Activated CD4-positive, alpha-beta T cell treated with anti-CD3 and anti-CD28 coated beads for 48 hours (primary cell): ENCODE measurements around the gene MTHFS.

Experiments
- DNase-seq: peaks from one replicate; pipeline ENCODE4 v3.0.0-alpha.2; 2020

Gene MTHFS

GRCh38 chr15:79874242-79874641 is 22.6 kb downstream of the MTHFS start:
- no peak for DNase-seq

- DNase-seq: no peak
These were observed 24.3 kb downstream of the MTHFS start for GRCh38 chr15:79872358-79873017.

- DNase-seq: no peak
These were observed 28.3 kb downstream of the MTHFS start for GRCh38 chr15:79868554-79868953.

GRCh38 chr15:79863886-79864285 is 32.9 kb downstream of the MTHFS start:
- no peak for DNase-seq

GRCh38 chr15:79862191-79862590 is 34.6 kb downstream of the MTHFS start:
- DNase-seq: no peak

DNA sequence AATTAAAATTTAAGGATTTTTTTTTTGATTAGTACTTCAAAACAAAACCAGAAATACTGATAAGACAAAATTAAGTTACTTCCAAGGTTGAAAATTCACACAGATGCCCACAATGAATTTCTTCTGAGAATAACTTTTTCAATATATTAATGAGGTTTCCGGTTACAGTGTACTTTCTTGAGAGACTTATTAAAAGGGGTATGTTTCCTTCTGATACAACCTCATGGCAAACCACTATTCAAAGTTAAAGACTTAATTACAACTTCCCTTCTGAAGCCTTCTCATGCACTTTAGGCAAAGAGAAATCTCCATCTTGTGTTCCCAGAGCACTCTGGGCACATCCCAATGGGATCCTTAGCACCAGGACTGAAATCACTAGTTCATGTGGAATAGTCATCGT is 36.2 kb downstream of the MTHFS start:
- DNase-seq: no peak

- DNase-seq: no peak
These were observed 38.3 kb downstream of the MTHFS start for GRCh38 chr15:79858469-79858868.

GRCh38 chr15:79853492-79854328 is 43.1 kb downstream of the MTHFS start:
- peak; percentile 80 for DNase-seq

DNA sequence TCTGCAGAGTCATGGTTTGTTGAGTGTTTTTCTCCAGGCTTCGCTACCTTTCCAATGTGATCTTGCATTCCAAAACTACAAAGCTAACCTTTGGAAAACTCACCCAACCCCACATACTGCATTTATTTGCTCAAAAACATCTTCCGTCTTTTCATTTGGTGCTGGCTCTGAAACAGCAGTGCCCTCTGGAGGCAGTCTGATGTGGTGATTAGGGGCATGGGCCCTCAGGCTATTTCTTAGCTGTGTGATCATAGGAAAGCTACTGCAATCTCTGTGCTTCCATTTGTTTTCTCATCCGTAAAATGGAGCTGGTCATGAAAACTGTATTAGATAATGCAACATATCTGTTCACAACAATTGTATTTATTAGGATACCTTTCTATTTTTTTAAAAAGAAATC is 47.0 kb downstream of the MTHFS start:
- peak; percentile 29 for DNase-seq

DNA sequence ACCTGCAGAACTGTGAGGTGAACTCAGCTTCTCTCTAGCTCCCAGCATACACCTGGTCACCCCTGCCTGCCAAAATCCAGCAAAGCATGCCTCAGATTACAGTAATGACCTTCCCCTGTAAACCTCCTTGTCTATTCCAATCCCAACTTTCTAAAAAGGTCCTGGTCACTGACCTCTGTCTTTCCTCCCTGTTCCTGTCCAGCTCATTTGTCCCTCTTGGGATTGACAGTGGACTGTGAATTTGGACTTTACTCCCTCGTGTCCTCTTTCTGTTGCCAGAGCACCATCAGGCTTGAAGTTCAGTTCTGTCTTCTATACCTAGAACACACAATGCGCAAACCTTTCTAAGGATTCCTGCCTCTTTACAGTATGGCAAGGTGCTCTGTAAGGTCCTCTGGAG is 50.3 kb downstream of the MTHFS start:
- DNase-seq: no peak

DNA sequence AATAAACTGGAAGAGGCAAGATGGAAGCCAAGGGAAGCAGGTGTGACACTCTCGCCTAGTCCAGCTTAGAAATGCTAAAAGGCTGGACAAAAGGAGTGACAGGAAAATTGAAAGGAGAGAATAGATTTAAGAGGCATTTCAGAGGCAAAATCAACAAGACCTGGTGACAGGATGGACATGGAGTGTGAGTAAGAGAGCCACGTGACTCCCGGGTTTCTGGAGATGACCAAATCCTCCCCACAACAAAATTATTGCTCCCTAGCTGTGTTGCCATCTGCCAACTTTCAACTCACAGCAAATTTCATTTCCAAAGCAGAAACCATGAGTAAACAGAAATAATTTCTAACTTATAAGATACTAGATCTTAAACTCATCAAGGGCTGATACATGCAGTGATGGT is 52.6 kb downstream of the MTHFS start:
- DNase-seq: no peak

DNA sequence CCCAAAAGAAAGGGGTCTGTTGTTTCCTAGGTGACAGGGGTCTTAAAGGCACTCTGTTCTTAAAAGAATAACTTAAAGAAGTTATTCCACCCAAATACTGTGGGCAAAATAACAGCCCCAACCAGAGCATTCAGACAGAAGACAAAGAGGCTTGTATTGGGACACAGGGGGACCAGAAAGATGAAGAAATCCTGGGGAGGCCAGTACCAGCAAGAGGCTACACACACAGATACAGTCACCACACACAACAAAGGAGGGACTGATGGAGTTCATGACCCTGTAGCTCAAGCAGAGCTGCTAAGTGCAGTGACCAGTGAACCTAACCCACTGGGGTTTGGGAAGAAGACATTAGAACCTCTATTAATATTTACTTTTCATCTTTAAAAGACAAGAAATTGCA is 59.0 kb downstream of the MTHFS start:
- DNase-seq: no peak

DNA sequence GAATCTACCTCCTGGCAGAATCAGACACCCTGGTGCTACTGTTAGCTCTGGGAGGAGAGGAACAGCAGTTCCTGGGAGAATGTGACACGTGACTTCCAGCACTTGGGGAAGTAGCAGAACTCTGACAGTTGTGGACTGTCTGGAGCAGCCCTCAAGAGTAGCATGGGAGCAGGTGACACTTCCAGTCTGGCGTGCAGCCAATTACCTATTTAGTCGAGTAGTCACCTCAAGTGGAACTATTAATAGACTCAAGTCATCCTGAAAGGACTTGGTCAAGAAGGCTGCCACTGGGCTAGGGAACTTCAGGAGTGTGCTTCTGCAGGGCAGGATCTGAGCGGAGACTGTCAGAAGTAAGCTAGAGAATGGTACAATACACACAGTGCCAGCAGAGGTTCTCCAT is 62.3 kb downstream of the MTHFS start:
- no peak for DNase-seq

GRCh38 chr15:79832367-79833120 is 64.3 kb downstream of the MTHFS start:
- no peak for DNase-seq

- DNase-seq: no peak
These were observed 65.2 kb downstream of the MTHFS start for GRCh38 chr15:79831604-79832003.

- DNase-seq: no peak
These were observed 66.9 kb downstream of the MTHFS start for GRCh38 chr15:79829950-79830349.

- DNase-seq: no peak
These were observed 68.4 kb downstream of the MTHFS start for GRCh38 chr15:79828447-79828846.

DNA sequence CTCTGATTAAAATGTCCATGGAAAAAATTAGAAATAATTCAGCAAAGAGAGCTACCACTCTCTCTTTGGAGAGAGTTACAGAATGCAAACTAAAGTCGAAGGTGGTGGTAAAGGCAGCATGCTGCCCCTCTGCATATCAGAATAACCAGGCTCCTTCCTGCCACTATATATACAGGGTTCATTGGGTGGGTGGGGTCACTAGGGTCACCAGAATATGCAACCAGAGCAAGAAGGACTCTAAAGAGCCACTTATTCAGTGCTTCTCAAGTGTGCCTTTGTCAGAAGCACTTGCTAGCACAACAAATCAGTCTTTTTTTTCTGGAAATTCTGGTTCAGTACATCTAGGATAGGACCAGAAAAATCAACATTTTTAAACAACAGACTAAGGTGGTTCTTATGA is 70.0 kb downstream of the MTHFS start:
- no peak for DNase-seq

- DNase-seq: no peak
These were observed 72.6 kb downstream of the MTHFS start for GRCh38 chr15:79824136-79824701.

DNA sequence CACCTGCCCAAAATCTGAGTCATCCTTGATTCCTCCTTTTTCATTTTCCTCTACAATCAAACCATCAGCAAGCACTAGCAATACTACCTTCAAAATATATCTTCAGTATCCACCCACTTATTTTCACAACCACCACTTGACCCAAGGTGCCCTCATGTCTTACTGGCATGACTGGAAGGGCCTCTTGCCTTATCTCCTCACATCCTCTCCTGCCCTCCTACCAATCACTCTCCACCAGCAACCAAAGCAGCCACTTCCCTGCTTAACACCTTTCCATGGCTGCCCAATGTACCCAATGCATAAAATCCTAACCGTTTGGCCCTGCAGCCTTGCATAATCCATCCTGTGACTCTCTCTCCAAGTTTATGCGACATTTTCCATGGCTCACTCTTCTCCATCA is 76.0 kb downstream of the MTHFS start:
- DNase-seq: no peak

DNA sequence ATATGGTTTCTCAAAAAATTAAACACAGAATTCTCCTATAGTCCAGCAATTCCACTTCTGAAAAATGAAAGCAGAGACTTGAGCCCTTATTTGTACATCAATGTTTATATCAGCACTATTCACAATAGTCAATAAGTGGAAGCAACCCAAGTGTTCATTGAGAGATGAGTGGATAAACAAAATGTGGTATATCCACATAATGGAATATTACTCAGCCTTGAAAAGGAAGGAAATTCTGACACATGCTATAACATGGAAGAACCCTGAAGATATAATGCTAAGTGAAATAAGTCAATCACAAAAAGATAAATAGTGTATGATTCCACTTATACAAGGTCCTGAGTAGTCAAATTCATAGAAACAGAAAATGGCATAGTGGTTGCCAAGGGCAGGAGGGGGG is 76.6 kb downstream of the MTHFS start:
- DNase-seq: no peak

DNA sequence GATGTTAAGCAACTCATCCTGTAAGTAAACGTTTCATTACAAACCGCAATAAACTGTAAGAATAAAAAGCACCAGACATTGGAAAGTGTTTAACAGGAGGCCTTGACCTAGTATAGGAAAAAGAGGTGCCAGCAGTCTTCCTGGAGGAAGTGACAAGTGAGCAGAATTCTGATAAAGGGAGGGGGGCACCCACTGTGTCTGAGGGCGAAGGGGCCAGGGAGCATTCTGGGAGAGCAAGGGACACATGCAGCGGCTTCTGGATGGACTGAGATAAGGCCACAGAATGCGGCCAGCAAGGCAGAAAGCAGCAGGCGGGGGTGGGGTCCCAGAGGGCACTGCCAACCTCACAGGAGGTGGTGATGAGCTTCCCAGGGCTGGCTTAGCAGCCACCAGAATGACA is 80.2 kb downstream of the MTHFS start:
- DNase-seq: no peak

DNA sequence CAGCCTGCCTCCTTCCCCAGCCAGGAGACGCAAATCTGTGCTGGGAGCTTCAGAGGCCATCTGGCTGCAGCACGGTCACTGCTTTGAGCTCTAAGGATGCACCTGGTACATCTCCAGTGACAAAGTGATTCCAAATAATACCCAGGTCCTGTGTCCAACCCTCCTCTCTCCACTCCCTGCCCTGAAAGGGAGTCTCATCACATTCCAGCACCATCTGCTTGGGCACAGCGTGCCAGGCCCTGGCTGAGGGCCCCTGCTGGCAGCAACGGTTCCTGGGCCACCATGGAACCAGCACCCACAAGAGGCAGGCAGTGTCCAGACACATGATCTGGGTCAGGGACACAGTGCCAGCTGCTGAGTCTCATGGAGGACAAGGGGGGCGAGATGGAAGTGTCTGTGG is 81.3 kb downstream of the MTHFS start:
- DNase-seq: no peak

DNA sequence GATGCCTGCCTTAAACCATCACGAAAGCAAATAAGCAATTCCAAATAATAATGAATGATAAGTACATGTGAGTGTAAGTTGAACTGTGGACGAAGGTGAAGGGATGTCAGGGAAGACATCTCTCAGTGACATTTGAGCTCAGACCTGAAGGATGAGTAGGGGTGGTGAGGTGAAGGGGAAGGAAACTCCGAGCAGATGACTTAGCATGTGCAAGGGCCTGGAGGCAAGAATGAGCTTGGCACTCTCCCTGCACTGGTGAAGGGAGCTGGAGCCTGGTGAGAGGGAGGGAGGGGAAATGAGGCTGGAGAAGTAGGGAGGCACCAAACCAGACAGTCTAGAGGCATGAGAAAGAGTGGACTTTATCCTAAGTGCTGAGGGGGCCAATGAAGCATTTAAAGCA is 84.3 kb downstream of the MTHFS start:
- no peak for DNase-seq
